K562 (cell line): ENCODE measurements around the gene PPP1R12B. TPM values are rescaled to one million over a fixed set of nuclear protein-coding genes. Genes with fewer than 3 reads are reported as not detected.
"Not testable (repeated sequence)": the region's sequence is repeated elsewhere in the genome, so short reads cannot be mapped to it uniquely, and the experiment has no call there.

Experiments
- ATAC-seq: fragments of 200-7000 bp; cut with Tn5 transposase; 3 replicates; pipeline ENCODE4 v1.9.1; 2020; ENCODE audit warnings: moderate library complexity
- BruUV-seq: library from RNA; stranded (reverse); fragments of 400-500 nt; replicated peaks from 2 replicates; lab custom pipeline; 2021; lab: Mats Ljungman, UMichigan
- CTCF ChIA-PET: fragments of 300-600 bp; formaldehyde crosslinking; extraction: SDS; loops from one replicate; lab custom pipeline; 2021; ENCODE audit warnings: low intra/inter-chr PET ratio; lab: Yijun Ruan, JAX
- POLR2A ChIA-PET: fragments of 300-600, 350-650 bp; sonication (Branson Sonifier 250); formaldehyde crosslinking; extraction: SDS; loops from one replicate; lab custom pipeline; 2021; ENCODE audit warnings: antibody characterized with exemption, inconsistent platforms; lab: Yijun Ruan, JAX
- DNase-seq, 4 experiments: peaks; one replicate each; pipeline versions ENCODE4 v3.0.0 to v3.0.0-alpha.2; 2011 to 2018; ENCODE audit warnings: low spot score in 3 of 4, mixed read lengths in 3 of 4; ENCODE audit errors: extremely low read depth in 1 of 4
- FAIRE-seq: peaks from 2 replicates; lab custom pipeline; 2011; peaks lifted over from hg19 to GRCh38; lab: Jason Lieb, UNC
- H2AFZ ChIP-seq: 2 replicates; pipeline ENCODE4 v1.6.0; 2011; ENCODE audit warnings: low read depth, low read length, control low read depth, inconsistent platforms
- H3K27ac ChIP-seq: fragments of 200-600 bp; 3 replicates; pipeline ENCODE4 v1.8.0; 2011; ENCODE audit warnings: low read depth, mild to moderate bottlenecking, control low read depth, inconsistent platforms, low read length, moderate library complexity, mixed read lengths; ENCODE audit errors: extremely low read depth
- H3K27me3 ChIP-seq, 2 experiments: fragments of 300-600 bp in 1 of 2; 2 replicates in 1 of 2; 3 replicates in 1 of 2; pipeline versions ENCODE4 v1.6.0 to v1.8.0; 2011; ENCODE audit warnings: inconsistent platforms in 2 of 2, low read length in 2 of 2, mild to moderate bottlenecking in 1 of 2, mixed read lengths in 1 of 2, moderate library complexity in 1 of 2; ENCODE audit not compliant: control insufficient read depth in 2 of 2, insufficient read depth in 2 of 2
- H3K36me3 ChIP-seq: fragments of 300-600 bp; 3 replicates; pipeline ENCODE4 v1.8.0; 2011; ENCODE audit warnings: mild to moderate bottlenecking, low read length, inconsistent platforms; ENCODE audit not compliant: control insufficient read depth, insufficient read depth
- H3K4me1 ChIP-seq, 2 experiments: fragments of 200-600 bp in 1 of 2; replicated peaks in 1 of 2; 2 replicates in 1 of 2; 3 replicates in 1 of 2; pipeline versions ENCODE4 v1.5.1 to v1.8.0; 2011; ENCODE audit warnings: inconsistent platforms in 2 of 2, low read length in 2 of 2, mild to moderate bottlenecking in 1 of 2, mixed read lengths in 1 of 2, moderate library complexity in 1 of 2; ENCODE audit not compliant: control insufficient read depth in 2 of 2, insufficient read depth in 2 of 2
- H3K4me2 ChIP-seq: 2 replicates; pipeline ENCODE4 v1.6.1; 2011; ENCODE audit warnings: low read length, control low read depth, inconsistent platforms, mixed read lengths; ENCODE audit not compliant: insufficient read depth
- H3K4me3 ChIP-seq: fragments of 200-600 bp; sonication (generic), shearing (Covaris generic); 2 replicates; pipeline ENCODE4 v1.5.1; 2016; ENCODE audit warnings: control low read depth, inconsistent platforms
- H3K79me2 ChIP-seq: fragments of 200-600 bp; 3 replicates; pipeline ENCODE4 v1.8.0; 2011; ENCODE audit warnings: low read length, inconsistent platforms; ENCODE audit not compliant: control insufficient read depth, insufficient read depth
- H3K9ac ChIP-seq, 2 experiments: 2 replicates each; pipeline versions ENCODE4 v1.6.0 to v1.6.1; 2011; ENCODE audit warnings: low read depth in 2 of 2, low read length in 2 of 2, control low read depth in 1 of 2, inconsistent platforms in 1 of 2, mild to moderate bottlenecking in 1 of 2, mixed read lengths in 1 of 2; ENCODE audit not compliant: insufficient read depth in 1 of 2
- H3K9me1 ChIP-seq: one replicate; pipeline ENCODE4 v1.6.0; 2011; ENCODE audit warnings: inconsistent platforms, mild to moderate bottlenecking, low read length, moderate library complexity; ENCODE audit not compliant: control insufficient read depth, insufficient read depth
- H3K9me3 ChIP-seq: replicated peaks from 2 replicates; pipeline ENCODE4 v1.5.1; 2011; ENCODE audit warnings: low read depth, low read length, inconsistent platforms; ENCODE audit not compliant: control insufficient read depth, insufficient read depth
- H4K20me1 ChIP-seq: replicated peaks from 2 replicates; pipeline ENCODE4 v1.6.1; 2011; ENCODE audit warnings: low read length, inconsistent platforms, mixed read lengths; ENCODE audit not compliant: control insufficient read depth, insufficient read depth
- WGBS: fragments of 100-300 bp; shearing (Covaris generic); methylation state at CpG from one replicate; pipeline ENCODE4 v1.1.6; 2016; ENCODE audit warnings: low coverage, mixed read lengths; ENCODE audit not compliant: insufficient coverage; ENCODE audit errors: missing lambda C conversion rate; 5-methylcytosine and 5-hydroxymethylcytosine counted together
- in situ Hi-C: fragments of 300-500 bp; cut with MboI; formaldehyde crosslinking; loops from 4 replicates; pipeline ENCODE4 v1.15.0; 2018; ENCODE audit warnings: inconsistent platforms, mixed read lengths
- intact Hi-C: fragments of 100-400 bp; cut with micrococcal nuclease; formaldehyde crosslinking; loops from 2 replicates; pipeline ENCODE4 v1.14.2; 2022
- polyA plus RNA-seq, 8 experiments: library from polyadenylated mRNA; depleted of rRNA in 4 of 8; stranded (reverse) in 5 of 8; unstranded in 3 of 8; fragments of >200 nt; fragmentation: Nextera tagmentation in 2 of 8; fragmentation: Illumina TruSeq in 1 of 8; extraction: Ambion mirVana in 2 of 8; extraction: Trizol in 1 of 8; gene quantifications; 2 replicates each; pipeline versions ENCODE4 v1.2.1 to v1.2.3, GENCODE V29; 2011 to 2014; ENCODE audit warnings: inconsistent platforms in 1 of 8, missing spikeins in 1 of 8
- total RNA-seq, 7 experiments: library from RNA; depleted of rRNA in 6 of 7; stranded (reverse); fragments of >200 nt in 6 of 7; fragmentation: Illumina TruSeq in 2 of 7; extraction: Trizol in 2 of 7; gene quantifications; 2 replicates each; pipeline versions ENCODE4 v1.2.1 to v1.2.3, GENCODE V29; 2011 to 2021; ENCODE audit warnings: low replicate concordance in 1 of 7

Gene PPP1R12B
- total and polyA plus RNA-seq, 9 of the 15 experiments (the other 6 are each of a cell fraction or from before 2014, with no cell fraction given) = 0.73 to 16.9 (median 13.6) TPM

GRCh38 chr1:202539166-202539574, 190.7 kb downstream of the PPP1R12B start:
- H3K9me3 ChIP-seq, H3K4me3 ChIP-seq, H3K27ac ChIP-seq, H3K4me2 ChIP-seq, CTCF ChIA-PET, H3K9ac ChIP-seq, POLR2A ChIA-PET, H3K36me3 ChIP-seq, H2AFZ ChIP-seq, BruUV-seq, H4K20me1 ChIP-seq, DNase-seq, H3K27me3 ChIP-seq, H3K79me2 ChIP-seq, intact Hi-C loops, in situ Hi-C loops, H3K4me1 ChIP-seq, H3K9me1 ChIP-seq, FAIRE-seq: not testable (repeated sequence)
- ATAC-seq = peak; percentile 26; the same call in 1 of the 3 replicates
- WGBS = 45% methylated on average over 5 of the region's 5 CpGs

- H3K4me1 ChIP-seq, DNase-seq, H3K36me3 ChIP-seq, H3K27me3 ChIP-seq, BruUV-seq, FAIRE-seq, H3K79me2 ChIP-seq, H4K20me1 ChIP-seq, H3K4me3 ChIP-seq, H2AFZ ChIP-seq, H3K9me3 ChIP-seq, H3K9me1 ChIP-seq, POLR2A ChIA-PET, H3K4me2 ChIP-seq, H3K27ac ChIP-seq, intact Hi-C loops, CTCF ChIA-PET, H3K9ac ChIP-seq, in situ Hi-C loops, ATAC-seq: not testable (repeated sequence)
- 82% methylated on average over 5 of the region's 5 CpGs for WGBS
These were observed 191.1 kb downstream of the PPP1R12B start for GRCh38 chr1:202539583-202539982.
